AG10803 (cell line): ENCODE data around the gene KIF2C.

Experiments
- DNase-seq: peaks from one replicate; pipeline ENCODE4 v3.0.0; 2010; ENCODE audit warnings: low read depth
- H3K4me3 ChIP-seq: 2 replicates; pipeline ENCODE4 v1.5.1; 2011; ENCODE audit warnings: mild to moderate bottlenecking, low read length, control low read depth
- CTCF ChIP-seq: conservative IDR thresholded peaks from 2 replicates; pipeline ENCODE4 v1.5.1; 2011; ENCODE audit warnings: mild to moderate bottlenecking, low read length, control low read depth, inconsistent platforms

The KIF2C gene

GRCh38 chr1:44739307-44740178 is at the start of gene KIF2C:
Gene KIF2C (plus strand): TSS chr1:44739837. CDS start chr1:44739933, 96 bp downstream.
- peak within 1 kb of the TSS; percentile 85 for H3K4me3 ChIP-seq
- no peak for TF ChIP-seq CTCF
- peak; percentile 97 for DNase-seq

DNA sequence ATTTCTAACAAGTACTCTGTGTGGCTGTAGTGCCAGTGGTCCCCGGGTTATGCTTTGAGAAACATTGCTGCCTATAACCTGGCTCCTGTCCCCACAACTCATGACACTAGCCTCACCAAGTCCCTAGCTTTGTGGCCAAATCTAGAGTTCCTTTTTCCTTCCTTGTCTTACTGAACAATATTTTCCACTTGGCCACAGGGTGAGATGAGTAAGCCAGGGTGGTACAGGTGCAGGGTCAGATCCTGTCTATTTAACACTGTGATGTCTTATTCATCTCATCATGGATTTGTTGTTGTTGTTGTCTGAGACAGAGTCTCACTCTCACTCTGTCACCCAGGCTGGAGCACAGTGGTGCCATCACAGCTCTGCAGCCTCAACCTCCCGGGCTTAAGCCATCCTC is 46.5 kb upstream of the KIF2C start:
- TF ChIP-seq CTCF, result no peak
- no peak for DNase-seq
- no peak overlapping the region for H3K4me3 ChIP-seq

- H3K4me3 ChIP-seq, result no peak overlapping the region
- DNase-seq, result no peak
- no peak for TF ChIP-seq CTCF
These were observed 45.7 kb upstream of the KIF2C start for GRCh38 chr1:44693900-44694299.

- no peak overlapping the region for H3K4me3 ChIP-seq
- no peak for DNase-seq
- TF ChIP-seq CTCF, result no peak
These were observed 44.7 kb upstream of the KIF2C start for GRCh38 chr1:44694863-44695478.

GRCh38 chr1:44695671-44696070 is 44.0 kb upstream of the KIF2C start:
- no peak for DNase-seq
- TF ChIP-seq CTCF, result no peak
- no peak overlapping the region for H3K4me3 ChIP-seq

DNA sequence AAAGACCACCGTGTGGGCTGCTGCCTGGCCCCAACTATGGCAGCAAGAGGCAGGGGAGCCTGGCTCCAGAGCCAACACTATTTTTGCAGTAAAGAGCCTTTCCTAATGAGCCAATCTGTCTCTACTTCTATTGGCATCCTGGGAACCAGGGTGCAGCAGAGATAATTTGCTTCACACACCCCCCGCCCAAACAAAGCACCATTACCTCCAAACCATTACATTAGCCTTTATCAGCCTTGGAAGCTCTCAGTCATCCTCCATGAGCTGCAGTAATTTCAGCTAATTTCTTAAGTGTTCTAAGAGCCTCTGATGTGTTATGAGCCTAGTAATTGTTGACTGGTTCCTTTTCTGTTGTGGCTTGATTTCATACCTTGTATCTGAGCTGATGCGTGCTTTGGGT is 43.5 kb upstream of the KIF2C start:
- TF ChIP-seq CTCF, result no peak
- no peak for DNase-seq
- no peak overlapping the region for H3K4me3 ChIP-seq
